ENCODE results near the gene SLC25A36.
"Not testable (repeated sequence)": the region's sequence is repeated elsewhere in the genome, so short reads cannot be mapped to it uniquely, and the experiment has no call there.

SLC25A36 gene

DNA sequence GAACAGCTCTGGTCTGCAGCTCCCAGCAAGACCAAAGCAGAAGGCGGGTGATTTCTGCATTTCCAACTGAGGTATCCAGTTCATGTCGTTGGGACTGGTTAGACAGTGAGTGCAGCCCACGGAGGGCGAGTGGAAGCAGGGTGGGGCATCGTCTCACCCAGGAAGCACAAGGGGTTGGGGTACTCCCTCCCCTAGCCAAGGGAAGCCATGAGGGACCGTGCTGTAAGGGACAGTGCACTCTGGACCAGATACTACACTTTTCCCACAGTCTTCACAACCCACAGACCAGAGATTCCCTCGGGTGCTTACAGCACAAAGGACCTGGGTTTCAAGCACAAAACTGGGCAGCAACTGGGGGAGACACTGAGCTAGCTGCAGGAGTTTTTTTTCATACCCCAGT lies 8.5 kb upstream of the SLC25A36 start:
- no peak for DNase-seq

DNA sequence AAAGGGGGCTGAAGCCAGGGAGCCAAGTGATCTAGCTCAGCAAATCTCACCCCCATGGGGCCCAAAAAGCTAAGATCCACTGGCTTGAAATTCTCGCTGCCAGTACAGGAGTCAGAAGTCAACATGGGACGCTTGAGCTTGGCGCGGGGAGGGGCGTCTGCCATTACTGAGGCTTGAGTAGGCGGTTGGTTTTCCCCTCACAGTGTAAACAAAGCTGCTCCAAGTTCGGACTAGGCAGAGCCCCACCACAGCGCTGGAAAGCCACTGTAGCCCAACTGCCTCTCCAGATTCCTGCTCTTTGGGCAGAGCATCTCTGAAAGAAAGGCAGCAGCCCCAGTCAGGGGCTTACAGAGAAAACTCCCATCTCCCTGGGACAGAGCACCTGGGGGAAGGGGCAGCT lies 8.1 kb upstream of the SLC25A36 start:
- DNase-seq = no peak

DNA sequence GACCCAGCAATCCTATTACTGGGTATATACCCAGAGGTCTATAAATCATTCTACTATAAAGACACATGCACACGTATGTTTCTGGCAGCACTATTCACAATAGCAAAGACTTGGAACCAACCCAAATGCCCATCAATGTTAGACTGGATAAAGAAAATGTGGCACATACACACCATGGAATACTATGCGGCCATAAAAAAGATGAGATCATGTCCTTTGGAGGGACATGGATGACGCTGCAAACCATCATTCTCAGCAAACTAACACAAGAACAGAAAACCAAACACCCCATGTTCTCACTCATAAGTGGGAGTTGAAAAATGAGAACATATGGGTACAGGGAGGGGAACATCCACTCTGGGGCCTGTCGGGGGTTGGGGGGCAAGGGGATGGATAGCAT lies 2.3 kb upstream of the SLC25A36 start:
- not testable (repeated sequence) for DNase-seq

DNA sequence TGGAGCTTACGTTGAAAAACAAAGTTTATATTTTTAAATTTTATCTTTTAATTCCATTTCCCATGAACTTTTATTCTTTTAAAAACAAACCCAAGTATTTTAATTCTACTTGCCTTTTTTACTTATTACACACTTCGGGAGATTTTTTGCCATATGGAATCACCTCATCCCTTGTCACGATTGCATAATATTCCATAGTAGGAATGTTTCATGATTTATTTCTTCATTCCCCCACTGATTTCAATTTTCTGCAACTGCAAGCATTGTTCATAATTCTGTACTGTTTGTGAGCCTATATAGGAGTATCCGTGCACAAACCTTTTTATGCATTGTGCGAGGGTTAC lies 574 bp upstream of the SLC25A36 start:
- DNase-seq = no peak

GRCh38 chr3:140942221-140943104 lies 827 bp downstream of the SLC25A36 start:
- peak; percentile 45 to 48 for DNase-seq

DNA sequence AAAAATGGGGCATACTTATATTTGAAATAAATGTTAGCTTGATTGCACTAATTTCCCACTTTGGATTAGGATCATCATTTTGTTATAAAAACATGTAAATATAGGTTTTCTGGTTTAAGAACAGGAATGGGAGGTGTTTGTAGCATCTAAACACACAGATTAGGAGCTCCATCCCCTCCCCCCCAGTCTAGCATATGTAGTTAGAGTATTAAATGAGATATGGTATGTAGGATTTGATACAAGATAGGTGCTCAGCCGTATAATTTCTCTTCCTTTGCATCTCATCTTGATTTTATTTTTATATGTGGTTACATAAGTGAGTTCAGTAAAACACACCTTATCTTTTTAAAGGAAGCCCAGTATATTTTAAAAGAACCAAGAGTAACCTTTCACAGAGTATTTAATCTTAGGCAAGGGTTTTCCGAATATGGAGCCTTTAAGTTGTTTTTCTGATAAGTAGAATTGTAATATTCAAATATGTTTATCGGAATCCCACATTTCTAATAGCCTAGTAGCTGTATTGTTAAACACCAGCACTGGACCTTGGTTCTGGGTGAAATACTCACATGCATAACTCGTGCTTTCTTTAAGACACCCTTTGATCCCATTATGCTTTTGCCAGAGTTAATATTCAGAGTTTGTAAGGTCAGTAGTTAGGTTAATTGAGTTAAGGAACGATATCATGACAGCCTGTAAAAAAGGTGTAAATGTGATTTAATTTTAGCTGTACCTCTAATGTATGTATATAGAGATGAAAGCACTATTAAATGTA lies 2.3 kb downstream of the SLC25A36 start:
- no peak for DNase-seq

- DNase-seq = no peak
These were observed 7.0 kb downstream of the SLC25A36 start for GRCh38 chr3:140948460-140949249.

GRCh38 chr3:140950144-140950543 lies 8.5 kb downstream of the SLC25A36 start:
- DNase-seq = no peak

GRCh38 chr3:140950863-140951262 lies 9.2 kb downstream of the SLC25A36 start:
- DNase-seq = peak in 1 of 2 experiments; percentile 15

- not testable (repeated sequence) for DNase-seq
These were observed 10.1 kb downstream of the SLC25A36 start for GRCh38 chr3:140951750-140952149.

- peak; percentile 47 to 52 for DNase-seq
These were observed 11.7 kb downstream of the SLC25A36 start for GRCh38 chr3:140953028-140953960.

- DNase-seq = no peak
These were observed 12.9 kb downstream of the SLC25A36 start for GRCh38 chr3:140954576-140954975.

GRCh38 chr3:140955645-140956044 lies 14.0 kb downstream of the SLC25A36 start:
- no peak for DNase-seq

GRCh38 chr3:140956058-140956835 lies 14.6 kb downstream of the SLC25A36 start:
- no peak for DNase-seq

GRCh38 chr3:140972833-140973232 lies 31.2 kb downstream of the SLC25A36 start:
- DNase-seq = peak; percentile 75 to 86

GRCh38 chr3:140974900-140975299 lies 33.3 kb downstream of the SLC25A36 start:
- DNase-seq = no peak

GRCh38 chr3:140980663-140981062 lies 39.0 kb downstream of the SLC25A36 start:
- no peak for DNase-seq

GRCh38 chr3:140987792-140988191 lies 46.2 kb downstream of the SLC25A36 start:
- DNase-seq = not testable (repeated sequence)

DNA sequence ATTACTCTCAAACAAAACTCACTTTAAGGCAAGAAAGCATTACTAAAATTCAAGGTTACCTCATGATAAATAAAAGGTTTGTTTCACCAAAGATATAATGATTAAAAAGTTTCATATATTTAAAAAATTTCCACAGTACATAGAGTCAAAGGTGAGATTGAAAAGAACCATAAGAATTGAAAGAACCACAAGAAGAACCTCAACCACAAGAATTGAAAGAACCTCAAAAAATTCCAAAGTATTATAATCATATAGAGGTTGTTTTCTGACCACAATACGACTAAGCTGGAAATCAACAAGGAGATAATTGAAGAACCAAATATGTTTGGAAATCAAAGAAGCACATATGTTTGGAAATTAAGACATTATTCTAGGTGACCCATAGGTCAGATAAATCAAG lies 52.7 kb downstream of the SLC25A36 start:
- DNase-seq = no peak

DNA sequence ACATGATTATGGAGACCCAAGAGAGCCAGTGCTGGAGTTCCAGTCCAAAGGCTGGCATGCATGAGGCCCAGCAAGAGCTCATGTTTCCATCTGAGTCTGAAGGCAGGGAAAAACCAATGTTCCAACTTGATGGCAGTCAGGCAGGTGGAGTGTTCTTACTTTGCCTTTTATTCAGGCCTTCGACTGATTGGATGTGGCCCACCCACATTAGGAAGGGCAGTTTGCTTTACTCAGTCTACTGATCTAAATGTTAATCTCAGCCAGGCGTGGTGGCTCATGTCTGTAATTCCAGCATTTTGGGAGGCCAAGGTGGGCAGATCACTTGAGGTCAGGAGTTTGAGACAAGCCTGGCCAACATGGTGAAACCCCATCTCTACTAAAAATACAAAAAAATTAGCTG lies 53.2 kb downstream of the SLC25A36 start:
- not testable (repeated sequence) for DNase-seq

DNA sequence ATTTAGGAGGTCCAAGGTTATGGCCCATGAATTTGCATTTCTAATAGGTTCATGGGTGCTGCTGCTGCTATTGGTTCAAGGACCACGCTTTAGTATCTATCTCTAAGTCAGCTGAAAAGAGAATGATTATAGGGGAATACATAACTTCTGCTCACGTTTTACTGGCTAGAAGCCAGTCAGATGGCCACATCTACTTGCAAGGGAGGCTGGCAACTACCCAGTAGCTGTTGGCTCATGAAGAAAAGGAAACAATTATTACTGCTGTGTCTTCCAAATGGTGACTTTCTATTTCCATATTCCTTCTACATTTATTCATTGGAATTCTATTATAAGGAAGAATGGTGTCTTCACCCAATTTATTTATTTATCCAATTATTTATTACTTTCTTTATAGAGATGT lies 54.2 kb downstream of the SLC25A36 start:
- DNase-seq = no peak
